SK-N-SH treated with all-trans-retinoic acid at 6 μM for 48 hours (cell line): ENCODE data around the gene DYSF.

Experiments used
- ATAC-seq: fragments of 200-7000 bp; cut with Tn5 transposase; 3 replicates; pipeline ENCODE4 v1.9.1; 2020; ENCODE audit warnings: mild to moderate bottlenecking, moderate library complexity
- BACH2 ChIP-seq: fragments of 250-450 bp; sonication (Bioruptor Pico); IDR thresholded peaks from 2 replicates; pipeline ENCODE4 v1.9.0; 2021; ENCODE audit warnings: mild to moderate bottlenecking, borderline replicate concordance
- CSDC2 ChIP-seq: fragments of 250-450 bp; sonication (Bioruptor Pico); IDR thresholded peaks from 2 replicates; pipeline ENCODE4 v1.5.0; 2020; ENCODE audit warnings: mild to moderate bottlenecking, moderate library complexity
- ESRRG ChIP-seq: fragments of 250-450 bp; sonication (Bioruptor Pico); IDR thresholded peaks from 2 replicates; pipeline ENCODE4 v1.6.1; 2021; ENCODE audit warnings: mild to moderate bottlenecking
- GLIS3 ChIP-seq: fragments of 250-450 bp; sonication (Bioruptor Pico); IDR thresholded peaks from 2 replicates; pipeline ENCODE4 v1.5.0; 2020; ENCODE audit warnings: mild to moderate bottlenecking, moderate library complexity
- ISL1 ChIP-seq: fragments of 250-450 bp; sonication (Bioruptor Pico); IDR thresholded peaks from 2 replicates; pipeline ENCODE4 v2.1.2; 2022; ENCODE audit warnings: mild to moderate bottlenecking, moderate library complexity
- OSR1 ChIP-seq: fragments of 250-450 bp; sonication (Bioruptor Pico); IDR thresholded peaks from 2 replicates; pipeline ENCODE4 v1.8.0; 2022; ENCODE audit warnings: moderate library complexity, mild to moderate bottlenecking, inconsistent platforms
- PPARA ChIP-seq: fragments of 250-450 bp; sonication (Bioruptor Pico); IDR thresholded peaks from 2 replicates; pipeline ENCODE4 v1.5.0; 2020; ENCODE audit warnings: mild to moderate bottlenecking, borderline replicate concordance
- SNAI2 ChIP-seq: fragments of 250-450 bp; sonication (Bioruptor Pico); IDR thresholded peaks from 2 replicates; pipeline ENCODE4 v1.5.0; 2020; ENCODE audit warnings: mild to moderate bottlenecking, moderate library complexity
- TCF4 ChIP-seq: fragments of 250-450 bp; sonication (Bioruptor Pico); IDR thresholded peaks from 2 replicates; pipeline ENCODE4 v1.8.0; 2021; ENCODE audit warnings: mild to moderate bottlenecking, moderate library complexity, borderline replicate concordance
- TOX ChIP-seq: fragments of 250-450 bp; sonication (Bioruptor Pico); IDR thresholded peaks from 2 replicates; pipeline ENCODE4 v1.8.0; 2021; ENCODE audit warnings: mild to moderate bottlenecking, moderate library complexity, borderline replicate concordance
- ZC3H10 ChIP-seq: fragments of 250-450 bp; sonication (Bioruptor Pico); IDR thresholded peaks from 2 replicates; pipeline ENCODE4 v1.5.1; 2021; ENCODE audit warnings: mild to moderate bottlenecking, moderate library complexity
- ZFP3 ChIP-seq: fragments of 250-450 bp; sonication (Bioruptor Pico); IDR thresholded peaks from 2 replicates; pipeline ENCODE4 v1.5.0; 2020; ENCODE audit warnings: mild to moderate bottlenecking, moderate library complexity
- ZFP30 ChIP-seq: fragments of 450-650 bp; formaldehyde crosslinking; IDR thresholded peaks from 2 replicates; pipeline ENCODE4 v1.5.0; 2022; ENCODE audit warnings: mild to moderate bottlenecking, moderate library complexity
- ZNF565 ChIP-seq: fragments of 450-650 bp; formaldehyde crosslinking; conservative IDR thresholded peaks from 2 replicates; pipeline ENCODE4 v1.5.0; 2020; ENCODE audit warnings: low read depth, mild to moderate bottlenecking, moderate library complexity
- ZNF70 ChIP-seq: fragments of 450-650 bp; formaldehyde crosslinking; IDR thresholded peaks from 2 replicates; pipeline ENCODE4 v1.5.0; 2020; ENCODE audit warnings: mild to moderate bottlenecking, moderate library complexity
- ZNF8 ChIP-seq: fragments of 450-650 bp; formaldehyde crosslinking; IDR thresholded peaks from 2 replicates; pipeline ENCODE4 v1.5.0; 2020; ENCODE audit warnings: mild to moderate bottlenecking, moderate library complexity
- TF ChIP-seq, protein P1 (sequence below): fragments of 250-450 bp; sonication (Bioruptor Pico); IDR thresholded peaks from 2 replicates; pipeline ENCODE4 v1.5.0; 2020; ENCODE audit warnings: mild to moderate bottlenecking, moderate library complexity
- TF ChIP-seq, protein P2 (sequence below): fragments of 250-450 bp; sonication (Bioruptor Pico); IDR thresholded peaks from 2 replicates; pipeline ENCODE4 v1.8.0; 2020; ENCODE audit warnings: mild to moderate bottlenecking, moderate library complexity, borderline replicate concordance
- TF ChIP-seq, protein P3 (sequence below): fragments of 250-450 bp; sonication (Bioruptor Pico); IDR thresholded peaks from 2 replicates; pipeline ENCODE4 v1.8.0; 2021; ENCODE audit warnings: low read depth, mild to moderate bottlenecking, moderate library complexity, borderline replicate concordance
- TF ChIP-seq, protein P4 (sequence below): fragments of 250-450 bp; sonication (Bioruptor Pico); IDR thresholded peaks from 2 replicates; pipeline ENCODE4 v1.5.1; 2020; ENCODE audit warnings: low read depth, mild to moderate bottlenecking, moderate library complexity

Gene DYSF

DNA sequence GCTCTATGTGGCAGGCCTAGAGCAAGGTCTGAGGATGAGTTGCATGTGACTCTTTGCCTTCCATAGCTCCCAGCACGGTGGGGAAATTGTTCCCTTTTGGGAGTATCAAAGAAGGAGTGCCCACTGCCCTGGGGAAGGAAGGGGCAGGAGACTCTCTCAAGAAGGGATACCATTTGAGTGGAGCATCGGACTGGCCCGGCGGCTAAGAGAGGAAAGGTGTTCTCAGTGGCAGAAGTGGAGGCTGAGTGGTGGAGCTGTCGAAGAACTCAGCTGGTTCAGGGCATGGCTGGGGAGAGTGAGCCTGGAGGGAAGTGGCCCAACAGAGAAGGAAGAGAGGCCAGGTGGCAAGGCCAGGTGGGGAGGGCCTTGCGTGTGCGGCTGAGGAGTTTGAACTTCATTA, 235.2 kb downstream of the DYSF start:
- TF ChIP-seq, protein P1, sequence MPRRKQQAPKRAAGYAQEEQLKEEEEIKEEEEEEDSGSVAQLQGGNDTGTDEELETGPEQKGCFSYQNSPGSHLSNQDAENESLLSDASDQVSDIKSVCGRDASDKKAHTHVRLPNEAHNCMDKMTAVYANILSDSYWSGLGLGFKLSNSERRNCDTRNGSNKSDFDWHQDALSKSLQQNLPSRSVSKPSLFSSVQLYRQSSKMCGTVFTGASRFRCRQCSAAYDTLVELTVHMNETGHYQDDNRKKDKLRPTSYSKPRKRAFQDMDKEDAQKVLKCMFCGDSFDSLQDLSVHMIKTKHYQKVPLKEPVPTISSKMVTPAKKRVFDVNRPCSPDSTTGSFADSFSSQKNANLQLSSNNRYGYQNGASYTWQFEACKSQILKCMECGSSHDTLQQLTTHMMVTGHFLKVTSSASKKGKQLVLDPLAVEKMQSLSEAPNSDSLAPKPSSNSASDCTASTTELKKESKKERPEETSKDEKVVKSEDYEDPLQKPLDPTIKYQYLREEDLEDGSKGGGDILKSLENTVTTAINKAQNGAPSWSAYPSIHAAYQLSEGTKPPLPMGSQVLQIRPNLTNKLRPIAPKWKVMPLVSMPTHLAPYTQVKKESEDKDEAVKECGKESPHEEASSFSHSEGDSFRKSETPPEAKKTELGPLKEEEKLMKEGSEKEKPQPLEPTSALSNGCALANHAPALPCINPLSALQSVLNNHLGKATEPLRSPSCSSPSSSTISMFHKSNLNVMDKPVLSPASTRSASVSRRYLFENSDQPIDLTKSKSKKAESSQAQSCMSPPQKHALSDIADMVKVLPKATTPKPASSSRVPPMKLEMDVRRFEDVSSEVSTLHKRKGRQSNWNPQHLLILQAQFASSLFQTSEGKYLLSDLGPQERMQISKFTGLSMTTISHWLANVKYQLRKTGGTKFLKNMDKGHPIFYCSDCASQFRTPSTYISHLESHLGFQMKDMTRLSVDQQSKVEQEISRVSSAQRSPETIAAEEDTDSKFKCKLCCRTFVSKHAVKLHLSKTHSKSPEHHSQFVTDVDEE = no peak
- TF ChIP-seq, protein P2, sequence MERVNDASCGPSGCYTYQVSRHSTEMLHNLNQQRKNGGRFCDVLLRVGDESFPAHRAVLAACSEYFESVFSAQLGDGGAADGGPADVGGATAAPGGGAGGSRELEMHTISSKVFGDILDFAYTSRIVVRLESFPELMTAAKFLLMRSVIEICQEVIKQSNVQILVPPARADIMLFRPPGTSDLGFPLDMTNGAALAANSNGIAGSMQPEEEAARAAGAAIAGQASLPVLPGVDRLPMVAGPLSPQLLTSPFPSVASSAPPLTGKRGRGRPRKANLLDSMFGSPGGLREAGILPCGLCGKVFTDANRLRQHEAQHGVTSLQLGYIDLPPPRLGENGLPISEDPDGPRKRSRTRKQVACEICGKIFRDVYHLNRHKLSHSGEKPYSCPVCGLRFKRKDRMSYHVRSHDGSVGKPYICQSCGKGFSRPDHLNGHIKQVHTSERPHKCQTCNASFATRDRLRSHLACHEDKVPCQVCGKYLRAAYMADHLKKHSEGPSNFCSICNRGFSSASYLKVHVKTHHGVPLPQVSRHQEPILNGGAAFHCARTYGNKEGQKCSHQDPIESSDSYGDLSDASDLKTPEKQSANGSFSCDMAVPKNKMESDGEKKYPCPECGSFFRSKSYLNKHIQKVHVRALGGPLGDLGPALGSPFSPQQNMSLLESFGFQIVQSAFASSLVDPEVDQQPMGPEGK (CRISPR knock-in tag) = no peak
- TF ChIP-seq OSR1 (CRISPR knock-in tag) (no peak), ZNF70 (CRISPR knock-in tag) (no peak), ZFP30 (no peak), ZFP3 (CRISPR knock-in tag) (no peak), CSDC2 (CRISPR knock-in tag) (no peak), ZNF565 (CRISPR knock-in tag) (no peak), SNAI2 (no peak), BACH2 (CRISPR knock-in tag) (no peak), ZC3H10 (CRISPR knock-in tag) (no peak), TOX (CRISPR knock-in tag) (no peak), ZNF8 (no peak), ESRRG (no peak), ISL1 (CRISPR knock-in tag) (no peak), TCF4 (no peak), GLIS3 (no peak)
- TF ChIP-seq, protein P3, sequence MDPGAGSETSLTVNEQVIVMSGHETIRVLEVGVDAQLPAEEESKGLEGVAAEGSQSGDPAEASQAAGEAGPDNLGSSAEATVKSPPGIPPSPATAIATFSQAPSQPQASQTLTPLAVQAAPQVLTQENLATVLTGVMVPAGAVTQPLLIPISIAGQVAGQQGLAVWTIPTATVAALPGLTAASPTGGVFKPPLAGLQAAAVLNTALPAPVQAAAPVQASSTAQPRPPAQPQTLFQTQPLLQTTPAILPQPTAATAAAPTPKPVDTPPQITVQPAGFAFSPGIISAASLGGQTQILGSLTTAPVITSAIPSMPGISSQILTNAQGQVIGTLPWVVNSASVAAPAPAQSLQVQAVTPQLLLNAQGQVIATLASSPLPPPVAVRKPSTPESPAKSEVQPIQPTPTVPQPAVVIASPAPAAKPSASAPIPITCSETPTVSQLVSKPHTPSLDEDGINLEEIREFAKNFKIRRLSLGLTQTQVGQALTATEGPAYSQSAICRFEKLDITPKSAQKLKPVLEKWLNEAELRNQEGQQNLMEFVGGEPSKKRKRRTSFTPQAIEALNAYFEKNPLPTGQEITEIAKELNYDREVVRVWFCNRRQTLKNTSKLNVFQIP (CRISPR knock-in tag) = no peak
- TF ChIP-seq, protein P4, sequence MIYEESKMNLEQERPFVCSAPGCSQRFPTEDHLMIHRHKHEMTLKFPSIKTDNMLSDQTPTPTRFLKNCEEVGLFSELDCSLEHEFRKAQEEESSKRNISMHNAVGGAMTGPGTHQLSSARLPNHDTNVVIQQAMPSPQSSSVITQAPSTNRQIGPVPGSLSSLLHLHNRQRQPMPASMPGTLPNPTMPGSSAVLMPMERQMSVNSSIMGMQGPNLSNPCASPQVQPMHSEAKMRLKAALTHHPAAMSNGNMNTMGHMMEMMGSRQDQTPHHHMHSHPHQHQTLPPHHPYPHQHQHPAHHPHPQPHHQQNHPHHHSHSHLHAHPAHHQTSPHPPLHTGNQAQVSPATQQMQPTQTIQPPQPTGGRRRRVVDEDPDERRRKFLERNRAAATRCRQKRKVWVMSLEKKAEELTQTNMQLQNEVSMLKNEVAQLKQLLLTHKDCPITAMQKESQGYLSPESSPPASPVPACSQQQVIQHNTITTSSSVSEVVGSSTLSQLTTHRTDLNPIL (CRISPR knock-in tag) = no peak
- ATAC-seq = no peak

DNA sequence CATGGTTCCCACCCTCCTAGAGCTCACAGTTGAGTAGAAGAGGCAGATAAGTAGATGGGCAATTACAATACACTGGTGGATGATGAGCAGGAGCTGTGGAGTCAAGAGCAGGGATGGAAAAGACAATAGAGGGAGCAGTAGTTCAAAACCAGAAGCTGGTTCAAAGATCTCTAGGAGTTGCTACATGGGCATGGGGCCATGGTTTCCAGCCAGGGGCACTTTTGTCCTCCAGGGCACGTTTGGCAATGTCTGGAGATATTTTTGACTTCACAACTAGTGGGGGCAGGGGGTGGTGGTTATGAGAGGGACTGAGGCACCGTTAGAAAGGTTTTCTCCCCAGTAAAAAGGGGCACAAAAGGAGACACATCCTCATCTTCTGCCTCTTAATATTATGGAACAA, 236.0 kb downstream of the DYSF start:
- TF ChIP-seq GLIS3 (no peak), BACH2 (CRISPR knock-in tag) (no peak), ZNF70 (CRISPR knock-in tag) (no peak), ISL1 (CRISPR knock-in tag) (no peak)
- TF ChIP-seq, protein P1 = no peak
- no peak for ATAC-seq

DNA sequence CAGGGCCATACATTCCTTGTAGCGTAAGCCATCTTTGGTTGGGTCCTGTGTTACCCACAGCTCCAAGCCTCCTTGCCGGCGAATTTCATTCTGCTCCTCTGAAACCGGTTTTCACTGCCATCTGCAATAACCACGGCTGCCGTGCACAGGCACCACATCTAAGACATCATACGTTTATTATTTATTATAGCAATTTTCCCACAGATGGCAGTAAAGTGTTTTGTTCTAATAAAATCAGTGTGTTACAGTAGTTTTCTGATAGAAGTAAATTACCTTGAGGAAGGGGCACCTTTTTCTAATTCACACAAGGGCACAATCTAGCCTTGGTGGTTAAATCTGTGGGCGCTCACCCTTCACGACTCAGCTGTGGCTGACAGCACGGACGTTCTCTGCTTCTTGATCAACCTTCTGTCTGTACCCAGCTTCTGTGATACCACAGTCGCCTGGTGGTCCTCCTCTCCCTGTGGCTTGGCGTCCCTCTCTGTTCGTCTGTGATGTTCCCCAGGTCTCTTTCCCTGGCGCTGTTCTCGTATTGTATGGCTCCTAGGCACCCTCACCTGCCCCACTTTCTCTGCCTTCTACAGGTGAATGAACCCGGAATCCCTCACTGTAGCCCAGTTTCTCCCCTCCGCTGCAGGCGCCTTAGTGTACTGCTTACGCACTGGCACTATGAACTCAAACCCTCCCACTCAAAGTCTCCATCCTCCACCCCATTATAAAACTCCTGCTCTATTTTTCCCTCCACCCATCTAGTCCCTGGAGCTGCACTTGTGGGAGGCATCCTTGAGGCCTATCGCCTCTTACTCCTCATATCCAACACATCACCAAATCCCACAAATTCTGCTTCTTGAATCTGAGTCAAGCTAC, 236.8 kb downstream of the DYSF start:
- no peak for ATAC-seq
- TF ChIP-seq ZNF565 (CRISPR knock-in tag) (no peak), PPARA (CRISPR knock-in tag) (no peak)
